GM18858 (cell line): ENCODE results near the gene PRDM10.
A peak's percentile ranks its signal among the peaks of the same experiment; 100 is the strongest.
"Not testable (repeated sequence)": the region's sequence is repeated elsewhere in the genome, so short reads cannot be mapped to it uniquely, and the experiment has no call there.

Source experiments
- ATAC-seq: cut with Tn5 transposase; IDR thresholded peaks from one replicate; pipeline ENCODE4 v1.9.1; 2021; ENCODE audit not compliant: unreplicated experiment

PRDM10 gene

GRCh38 chr11:129979046-129979605, 23.5 kb downstream of the PRDM10 start:
- ATAC-seq, result no peak

DNA sequence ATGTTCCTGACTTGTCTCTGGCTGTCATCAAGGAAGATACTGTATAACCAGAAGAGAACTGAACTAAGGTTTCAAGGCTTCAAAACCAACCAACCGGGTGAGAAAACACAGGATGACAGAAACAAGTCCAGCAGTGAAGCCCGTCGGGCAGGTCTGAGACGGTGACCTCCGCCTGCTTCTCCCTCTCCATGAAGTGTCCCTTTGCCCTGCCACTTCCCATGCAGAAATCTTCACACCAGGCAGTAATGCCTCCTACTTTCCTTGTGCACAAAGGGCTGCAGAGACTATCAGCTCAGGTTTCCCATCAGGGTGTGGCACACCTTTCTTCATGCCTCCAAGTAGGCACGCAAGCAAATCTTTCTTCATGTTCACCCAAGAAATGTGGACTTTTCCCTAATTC, 24.2 kb downstream of the PRDM10 start:
- ATAC-seq, result no peak

GRCh38 chr11:129976328-129976727, 26.3 kb downstream of the PRDM10 start:
- no peak for ATAC-seq

DNA sequence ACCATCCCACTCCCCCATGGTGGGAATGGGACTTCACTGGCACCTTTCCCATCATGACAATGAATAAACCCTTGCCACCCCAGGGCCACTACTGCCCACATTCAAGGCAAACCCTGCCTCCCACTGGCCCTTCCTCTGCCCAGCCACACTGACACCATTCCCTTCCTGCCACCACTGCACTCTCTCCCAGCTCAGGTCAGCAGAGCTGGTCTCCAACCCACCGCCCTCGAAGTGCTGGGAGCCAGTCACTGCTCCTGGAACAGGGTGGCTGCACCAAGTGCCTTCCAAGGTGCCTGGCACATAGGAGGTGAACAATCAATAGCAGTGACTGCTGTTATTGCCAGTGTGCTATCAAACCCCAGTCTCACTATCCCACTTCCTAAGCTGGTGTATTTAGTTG, 27.1 kb downstream of the PRDM10 start:
- no peak for ATAC-seq

- ATAC-seq, result no peak
Observed at GRCh38 chr11:129974672-129975071, 28.0 kb downstream of the PRDM10 start.

DNA sequence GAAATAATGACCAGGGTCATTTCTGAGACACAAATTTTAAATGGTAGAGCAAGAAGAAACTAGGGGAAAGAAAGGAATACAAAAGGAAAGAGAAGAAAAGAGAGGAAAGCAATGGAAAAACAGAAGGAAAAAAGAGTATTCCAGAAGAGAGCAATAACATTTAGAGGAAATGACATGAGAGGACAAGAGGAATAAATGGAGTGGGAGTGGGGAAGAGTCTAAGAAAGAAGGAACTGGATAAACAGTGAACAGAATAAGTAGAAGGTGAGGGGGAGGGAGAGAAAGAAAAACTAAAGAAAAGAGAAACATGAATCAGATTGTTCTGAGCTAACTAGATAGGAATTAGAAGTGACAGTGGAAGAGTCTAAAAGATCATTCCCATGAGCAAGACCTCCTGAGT, 28.4 kb downstream of the PRDM10 start:
- ATAC-seq, result no peak

DNA sequence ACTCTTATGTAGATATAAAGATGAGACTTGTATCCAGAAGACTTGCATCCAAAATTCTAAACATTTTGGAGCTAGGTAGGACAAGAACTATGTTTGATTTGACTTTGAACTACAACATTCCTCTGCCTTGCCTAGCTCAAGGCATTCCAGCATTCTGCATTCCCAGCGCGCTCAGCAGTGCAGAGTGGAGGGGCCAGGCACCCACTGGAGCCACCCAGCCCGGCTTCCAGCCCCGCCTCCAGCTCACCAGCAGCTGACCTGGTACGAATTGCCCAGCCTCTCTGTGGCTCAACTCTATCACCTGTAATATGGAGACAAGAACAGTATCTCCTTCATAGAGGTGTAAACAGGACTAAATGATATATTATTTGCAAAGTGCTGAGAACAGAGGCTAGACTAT, 28.8 kb downstream of the PRDM10 start:
- ATAC-seq, result no peak

DNA sequence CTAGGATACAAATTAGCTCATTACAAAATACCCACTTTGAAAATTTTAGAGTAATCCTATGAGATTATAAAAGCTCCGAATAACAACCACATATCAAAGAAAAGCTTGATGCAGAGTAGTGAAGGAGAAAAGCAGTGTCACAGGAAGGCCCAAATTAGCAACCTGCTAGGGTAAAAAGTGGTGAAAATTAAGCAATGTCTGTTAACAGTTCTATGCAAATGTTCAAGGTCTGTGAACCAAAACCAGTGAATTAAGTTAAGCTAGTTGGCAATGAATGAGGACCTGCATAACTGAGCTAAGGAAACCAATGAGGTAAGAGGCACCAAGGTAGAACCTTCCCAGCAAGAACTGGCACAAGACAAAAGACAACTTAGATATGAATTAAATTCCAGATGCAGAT, 29.6 kb downstream of the PRDM10 start:
- ATAC-seq, result no peak

DNA sequence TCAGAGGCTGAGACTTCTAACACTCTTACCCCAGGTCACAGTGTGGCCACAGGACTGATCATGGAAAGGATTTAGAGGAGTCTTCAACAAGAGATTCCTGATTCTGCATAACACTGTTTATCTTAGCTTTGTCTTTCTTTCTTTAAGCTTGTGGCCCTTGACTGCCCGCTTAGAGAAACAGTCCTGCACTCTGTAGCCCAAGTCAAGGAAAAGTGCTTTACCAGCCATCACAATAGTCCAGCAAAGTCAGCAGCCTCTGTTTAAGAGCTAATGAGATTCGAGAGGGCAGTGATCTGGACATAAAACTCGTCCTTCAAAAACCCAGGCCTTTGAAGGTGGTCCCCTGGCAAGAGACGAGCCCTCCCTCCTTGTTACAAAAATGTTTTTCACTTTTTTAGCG, 30.0 kb downstream of the PRDM10 start:
- no peak for ATAC-seq

DNA sequence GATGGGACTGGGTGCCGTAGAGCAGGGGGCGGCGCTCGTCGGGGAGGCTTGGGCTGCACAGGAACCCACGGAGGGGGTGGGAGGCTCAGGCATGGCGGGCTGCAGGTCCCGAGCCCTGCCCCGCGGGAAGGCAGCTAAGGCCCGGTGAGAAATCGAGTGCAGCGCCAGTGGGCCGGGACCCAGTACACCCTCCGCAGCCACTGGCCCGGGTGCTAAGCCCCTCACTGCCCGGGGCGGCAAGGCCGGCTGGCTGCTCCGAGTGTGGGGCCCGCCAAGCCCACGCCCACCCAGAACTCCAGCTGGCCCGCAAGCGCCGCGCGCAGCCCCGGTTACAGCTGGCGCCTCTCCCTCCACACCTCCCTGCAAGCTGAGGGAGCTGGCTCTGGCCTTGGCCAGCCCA, 30.8 kb downstream of the PRDM10 start:
- ATAC-seq, result not testable (repeated sequence)

GRCh38 chr11:129969920-129970319, 32.7 kb downstream of the PRDM10 start:
- no peak for ATAC-seq

GRCh38 chr11:129968591-129969419, 33.8 kb downstream of the PRDM10 start:
- no peak for ATAC-seq

DNA sequence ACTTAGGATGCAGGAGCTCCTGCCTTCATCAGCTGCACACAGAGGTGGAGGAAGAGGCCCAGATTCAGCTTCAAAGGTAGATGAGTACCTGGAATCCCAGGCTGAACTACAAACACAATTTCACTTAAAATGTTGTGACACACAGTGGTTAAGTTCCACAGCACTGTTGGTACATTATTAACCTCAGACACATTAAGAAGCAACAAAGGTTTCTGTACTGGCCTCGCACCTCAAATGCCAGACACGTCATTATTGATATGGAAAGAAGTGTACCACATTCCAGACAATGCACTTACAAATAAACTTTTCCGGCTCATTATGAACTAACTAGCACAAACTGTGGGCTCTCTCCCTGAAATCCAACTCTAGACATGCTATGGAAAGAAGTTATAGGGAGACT, 34.6 kb downstream of the PRDM10 start:
- ATAC-seq, result no peak

DNA sequence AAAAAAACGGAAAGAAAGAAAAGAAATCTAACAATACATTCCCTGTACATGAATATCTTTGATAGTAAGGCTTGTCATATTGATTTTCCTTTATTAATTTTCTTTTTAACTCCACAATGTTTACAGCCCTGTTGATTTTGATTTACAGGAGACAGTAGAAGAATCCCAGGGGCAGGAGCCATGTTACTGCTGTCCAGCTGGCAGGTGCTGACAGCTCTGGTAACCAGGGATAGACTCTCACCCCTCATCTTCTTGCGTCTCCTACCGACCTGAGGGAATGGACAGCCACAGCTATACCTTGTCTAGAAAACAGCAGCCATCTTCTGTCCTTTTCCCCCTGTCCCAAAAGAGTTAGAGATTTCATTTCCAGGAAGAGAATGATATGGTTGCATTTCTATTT, 37.4 kb downstream of the PRDM10 start:
- ATAC-seq, result no peak

GRCh38 chr11:129960216-129961214, 42.1 kb downstream of the PRDM10 start:
- ATAC-seq, result peak; percentile 83

GRCh38 chr11:129959687-129960086, 42.9 kb downstream of the PRDM10 start:
- ATAC-seq, result no peak

- no peak for ATAC-seq
Observed at GRCh38 chr11:129955282-129955681, 47.4 kb downstream of the PRDM10 start.

DNA sequence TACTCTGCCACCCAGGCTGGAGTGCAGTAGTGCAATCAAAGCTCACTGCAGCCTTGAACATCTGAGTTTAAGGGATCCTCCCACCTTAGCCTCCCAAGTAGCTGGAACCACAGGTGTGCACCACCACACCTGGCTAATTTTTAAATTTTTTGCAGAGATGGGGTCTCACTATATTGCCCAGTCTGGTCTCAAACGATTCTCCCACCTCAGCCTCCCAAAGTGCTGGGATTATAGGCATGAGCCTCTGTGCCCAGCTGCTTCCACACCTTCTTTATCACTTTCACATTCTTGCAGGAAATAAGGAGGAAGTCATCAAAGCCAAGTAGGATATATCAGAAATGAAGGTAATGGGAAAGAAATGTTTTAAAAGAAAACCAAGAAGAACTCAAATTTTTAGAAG, 47.9 kb downstream of the PRDM10 start:
- ATAC-seq, result not testable (repeated sequence)

- no peak for ATAC-seq
Observed at GRCh38 chr11:129951866-129952262, 50.8 kb downstream of the PRDM10 start.

GRCh38 chr11:129951201-129951865, 51.3 kb downstream of the PRDM10 start:
- no peak for ATAC-seq
